Activated effector memory CD4-positive, alpha-beta T cell treated with Interleukin-2 at 50 U/mL for 16 hours (primary cell): Measurements from ENCODE around the gene PLCL2.

Experiments
- DNase-seq: peaks from one replicate; pipeline ENCODE4 v3.0.0-alpha.2; 2020

Gene PLCL2

DNA sequence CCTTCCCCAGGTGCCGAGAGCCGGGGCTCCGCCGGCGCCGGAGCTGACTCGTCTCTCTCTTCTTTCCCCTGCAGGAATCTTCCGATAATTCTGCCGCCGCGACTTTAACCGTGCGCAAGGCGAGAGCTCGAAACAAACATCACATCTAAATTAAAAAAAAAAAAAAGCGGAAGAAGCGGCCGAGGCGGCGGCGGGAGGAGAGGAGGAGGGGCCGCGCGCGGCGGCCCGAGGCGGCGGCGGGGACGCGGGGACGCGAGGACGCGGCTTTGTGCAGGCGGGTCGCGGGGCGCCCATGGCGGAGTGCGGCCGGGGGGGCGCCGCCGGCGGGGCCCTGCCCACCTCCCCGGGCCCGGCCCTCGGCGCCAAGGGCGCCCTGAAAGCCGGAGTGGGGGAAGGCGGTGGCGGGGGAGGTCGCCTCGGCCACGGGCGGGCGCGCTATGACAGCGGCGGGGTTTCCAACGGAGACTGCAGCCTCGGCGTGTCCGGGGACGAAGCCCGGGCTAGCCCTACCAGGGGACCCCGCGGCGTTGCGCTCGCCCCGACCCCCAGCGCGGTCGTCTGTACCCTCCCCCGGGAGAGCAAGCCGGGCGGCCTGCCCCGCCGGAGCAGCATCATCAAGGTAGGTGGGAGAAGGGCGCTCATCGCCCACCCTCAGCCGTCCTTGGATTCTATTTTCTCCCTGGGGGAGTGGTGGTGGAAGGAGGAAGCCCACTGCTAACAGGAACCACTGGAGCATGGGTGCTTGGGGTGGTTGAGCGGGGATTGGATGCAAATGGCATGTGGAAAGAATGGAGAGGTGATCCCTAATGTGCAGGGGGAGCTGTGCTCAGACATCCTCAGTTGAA is at the start of gene PLCL2:
TSS of gene PLCL2 (plus strand) at position 208 of the 845 bp plus-strand sequence. CDS start at position 293, 85 bp downstream.
- peak; percentile 64 for DNase-seq

DNA sequence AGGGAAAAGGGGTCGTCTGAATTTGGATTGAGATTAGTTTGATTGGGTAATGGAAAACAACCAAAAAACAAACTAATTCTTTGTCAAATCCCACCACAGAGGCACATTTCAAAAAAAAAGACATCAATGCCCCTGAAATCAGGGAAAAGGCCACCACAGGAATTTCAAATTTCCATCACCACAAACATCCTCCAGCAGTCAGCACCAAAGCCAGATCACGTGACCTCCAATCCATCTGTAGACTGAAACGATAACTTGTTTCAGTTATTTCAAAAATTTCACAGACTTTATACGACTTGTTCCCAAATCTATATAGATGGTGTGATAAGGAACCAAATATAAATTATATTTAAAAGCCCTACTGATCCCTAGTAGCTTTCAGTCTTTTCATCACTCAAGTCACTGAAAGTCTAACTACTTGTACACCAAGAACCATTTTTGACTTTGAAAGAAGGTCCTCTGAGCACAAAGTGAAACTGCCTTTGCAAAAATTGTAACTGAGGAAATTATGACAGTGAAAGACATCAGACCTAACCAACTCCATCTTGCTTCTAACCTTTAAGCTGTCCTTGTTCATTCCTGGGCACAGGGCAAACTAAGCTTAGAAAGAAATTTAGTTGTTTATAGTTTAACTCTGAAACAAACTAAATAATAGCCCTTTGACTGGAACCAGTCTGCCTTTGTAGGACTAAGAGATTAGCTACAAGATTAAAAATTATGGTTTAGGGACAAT is 48.1 kb upstream of the PLCL2 start:
- no peak for DNase-seq

DNA sequence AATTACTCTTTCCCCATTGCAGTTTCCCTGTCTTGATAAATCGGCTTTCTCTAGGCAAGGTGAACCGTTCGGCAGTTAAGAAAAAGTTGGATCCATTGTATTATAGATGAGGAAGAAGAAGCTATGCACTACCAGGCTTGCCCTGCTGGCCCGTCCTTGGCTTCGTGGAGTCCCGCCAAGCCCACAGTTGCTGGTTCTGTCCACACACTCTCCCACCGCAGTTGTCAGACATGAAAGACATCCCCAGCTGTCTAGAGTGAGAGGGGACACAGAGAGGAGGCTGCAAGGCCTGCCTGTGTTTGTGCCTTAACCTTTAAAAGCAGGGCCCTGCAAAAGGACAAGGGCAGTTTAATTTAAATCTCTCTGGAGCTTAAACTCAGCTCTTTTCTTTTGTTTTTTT is 47.2 kb upstream of the PLCL2 start:
- no peak for DNase-seq

DNA sequence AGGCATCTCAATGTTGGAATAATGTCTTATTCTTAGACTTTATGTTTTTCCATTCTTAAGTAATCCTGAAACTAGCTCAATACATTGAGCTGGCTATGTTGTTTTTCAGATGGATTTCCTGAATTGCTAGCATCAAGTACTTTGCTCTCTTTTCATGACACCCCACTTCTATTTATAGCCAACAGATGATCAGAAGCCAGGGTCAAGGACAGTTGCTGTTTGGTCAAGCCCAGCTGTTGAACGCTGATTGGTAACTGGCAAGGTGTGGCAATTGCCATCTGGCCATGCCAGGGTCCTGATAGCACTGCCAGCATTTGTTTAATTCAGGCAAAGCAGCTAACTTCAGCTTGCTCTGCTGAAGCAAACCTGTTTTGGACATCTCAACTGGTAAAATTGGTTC is 46.2 kb upstream of the PLCL2 start:
- DNase-seq, result no peak

DNA sequence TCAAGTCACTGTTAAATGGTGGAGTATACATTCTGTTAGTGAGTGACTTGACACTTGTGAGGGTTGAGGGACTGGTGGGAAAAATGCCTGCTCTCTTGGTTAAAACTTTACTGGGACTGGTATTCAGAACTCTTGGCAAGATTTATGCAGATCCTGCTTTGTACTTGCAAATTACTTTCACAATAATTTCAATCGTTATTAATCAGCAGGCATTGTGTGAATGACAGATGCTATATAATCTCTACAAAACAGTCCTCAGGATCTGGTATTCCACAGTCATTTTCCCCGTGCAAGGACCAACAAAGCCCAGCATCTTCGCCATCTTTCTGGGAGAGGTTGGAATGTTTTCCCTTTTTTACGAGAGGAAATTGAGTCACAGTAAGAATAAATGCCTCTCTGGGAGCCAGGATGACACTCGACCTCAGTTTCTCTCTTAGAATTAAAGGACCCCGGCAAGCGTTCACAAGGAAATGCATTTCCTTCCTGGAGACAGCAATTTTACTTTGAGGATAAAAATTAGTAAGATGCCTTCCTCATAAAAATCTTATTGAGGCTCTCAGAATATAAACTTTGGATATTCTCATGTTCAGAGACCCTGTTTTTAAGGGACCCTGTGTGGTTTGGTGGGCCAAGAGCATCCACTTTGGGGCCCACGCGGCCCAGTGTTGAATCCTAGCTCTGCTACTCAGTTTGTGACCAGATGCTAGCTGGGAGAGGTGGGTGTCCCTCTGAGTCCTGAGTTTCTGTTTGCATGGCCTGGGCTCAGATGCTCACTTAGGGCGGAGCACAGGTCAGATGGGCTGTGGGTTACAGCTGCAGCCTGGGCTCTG is 45.3 kb upstream of the PLCL2 start:
- DNase-seq, result no peak

DNA sequence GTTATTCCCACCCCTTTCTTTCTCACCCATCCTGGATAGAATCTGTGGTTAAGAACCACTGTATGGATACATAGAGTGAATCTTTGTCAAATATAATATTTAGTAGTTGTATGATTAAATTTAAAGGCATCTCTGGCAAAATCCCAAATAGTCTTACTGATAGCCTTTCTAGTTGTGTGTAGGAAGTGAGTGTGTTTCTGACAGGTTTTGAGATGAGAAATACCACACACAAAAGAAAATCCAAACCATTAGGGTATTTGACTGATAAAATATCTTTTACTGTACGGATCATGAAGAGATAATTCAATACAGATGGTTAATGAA is 44.7 kb upstream of the PLCL2 start:
- DNase-seq, result no peak

DNA sequence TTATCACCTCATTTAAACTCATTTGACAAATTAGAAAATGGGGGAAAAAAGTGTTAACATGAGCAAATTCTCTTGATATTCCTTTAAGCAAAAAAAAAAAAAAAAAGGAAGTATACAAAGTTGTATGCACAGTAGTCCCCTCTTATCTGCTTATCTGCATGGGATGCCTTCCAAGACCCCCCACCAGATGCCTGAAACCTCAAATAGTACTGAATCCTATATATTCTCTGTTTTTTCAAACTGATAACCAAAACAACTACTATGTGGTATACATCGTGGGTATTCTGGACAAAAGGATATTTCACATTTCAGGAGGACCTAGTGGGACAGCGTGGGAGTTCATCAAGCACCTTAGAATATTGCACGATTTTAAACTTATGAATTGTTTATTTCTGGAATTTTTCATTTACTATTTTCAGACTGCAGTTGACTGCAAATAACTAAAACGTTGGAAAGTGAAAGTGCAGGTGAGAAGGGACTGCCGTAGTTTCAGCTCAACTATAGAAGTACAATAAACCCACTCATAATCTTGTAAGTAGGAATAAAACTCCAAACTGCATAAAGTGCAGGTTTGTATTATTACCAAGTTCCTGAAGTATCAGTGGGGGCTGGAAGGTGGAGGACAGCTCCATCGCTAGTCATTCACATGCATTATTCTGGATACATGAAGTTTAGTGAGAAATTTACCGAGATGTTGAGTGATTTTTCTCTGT is 43.6 kb upstream of the PLCL2 start:
- DNase-seq, result no peak

DNA sequence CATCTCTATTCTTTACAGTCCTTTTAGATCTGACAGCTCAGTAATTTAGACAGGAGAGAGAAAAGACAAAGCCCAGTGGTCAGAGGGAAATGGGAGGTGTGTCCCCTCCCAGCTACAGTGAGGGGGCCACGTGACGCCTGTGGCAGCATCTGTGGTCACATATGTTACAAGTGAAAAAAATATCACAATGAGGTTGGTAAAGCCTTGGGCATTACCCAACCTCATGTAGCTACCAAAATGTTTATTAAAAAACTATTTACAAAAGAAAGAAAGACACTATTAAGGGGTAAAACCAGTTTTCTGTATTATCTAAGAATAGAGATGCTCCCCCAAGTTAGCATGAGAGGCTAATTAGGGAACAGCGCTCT is 42.9 kb upstream of the PLCL2 start:
- peak; percentile 39 for DNase-seq

DNA sequence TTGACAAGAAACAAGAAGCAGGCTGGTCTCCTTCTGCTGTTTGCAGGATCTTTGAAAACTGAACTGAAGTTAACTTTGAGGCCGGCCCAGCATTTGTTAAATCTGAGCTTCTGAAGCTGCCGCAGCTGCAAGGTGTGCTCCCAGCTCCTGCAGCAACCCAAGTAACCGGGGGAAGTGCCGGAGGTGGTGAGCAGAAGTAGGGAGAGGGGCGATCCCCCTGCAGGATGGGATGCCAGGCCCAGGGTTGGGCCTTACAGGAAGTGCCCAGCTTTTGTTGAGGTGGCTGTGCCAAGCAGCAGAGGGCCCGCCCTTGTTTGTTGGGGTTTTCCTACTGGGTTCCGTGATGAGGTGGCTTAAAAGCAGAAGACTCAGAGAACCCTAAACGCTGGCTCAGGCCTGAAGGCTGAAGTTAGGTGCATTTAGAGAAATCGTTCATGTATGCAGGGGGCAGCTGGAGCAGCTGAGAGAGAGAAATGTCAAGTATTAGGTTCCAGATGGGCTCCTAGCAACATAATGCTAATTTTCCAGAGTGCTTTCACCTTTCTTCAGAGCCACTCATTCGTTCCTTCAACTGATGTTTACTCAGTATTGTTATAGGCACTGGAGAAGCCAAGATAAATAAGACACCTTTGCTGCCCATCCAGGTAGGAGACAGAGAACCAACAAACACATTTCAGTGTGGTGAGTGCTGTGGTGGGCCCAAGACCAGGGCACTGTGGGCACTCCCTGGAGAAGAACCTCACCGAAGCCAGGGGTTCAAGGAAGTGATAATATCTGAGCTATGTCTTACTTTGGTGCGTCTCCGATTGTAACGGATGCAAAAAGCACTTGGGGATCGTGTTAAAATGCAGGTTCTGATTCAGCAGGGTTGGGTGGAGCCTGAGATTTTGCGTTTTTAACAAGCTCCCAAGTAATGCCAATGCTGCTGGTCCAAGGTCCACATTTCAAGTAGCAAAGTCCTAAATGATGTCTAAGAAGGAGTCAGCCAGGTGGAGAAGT is 42.2 kb upstream of the PLCL2 start:
- peak; percentile 73 for DNase-seq

DNA sequence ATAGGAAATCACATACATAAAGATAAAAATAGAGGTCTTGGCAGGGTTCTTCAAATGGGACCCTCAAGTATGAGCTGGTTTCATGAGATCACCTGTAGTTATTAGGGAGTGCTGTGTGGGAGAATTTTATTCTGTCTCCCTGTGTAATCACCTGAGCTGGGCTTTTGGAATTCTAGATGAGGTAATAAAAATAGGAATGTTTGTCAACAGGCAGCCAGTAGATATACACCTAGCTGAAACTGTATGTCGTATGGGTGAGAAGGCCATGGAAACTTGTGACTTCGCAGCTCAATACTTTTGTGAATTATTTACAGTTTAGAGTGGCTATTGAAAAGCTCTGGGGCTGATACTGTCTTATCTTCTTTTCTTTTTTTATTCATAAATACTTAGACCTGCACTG is 40.5 kb upstream of the PLCL2 start:
- no peak for DNase-seq

DNA sequence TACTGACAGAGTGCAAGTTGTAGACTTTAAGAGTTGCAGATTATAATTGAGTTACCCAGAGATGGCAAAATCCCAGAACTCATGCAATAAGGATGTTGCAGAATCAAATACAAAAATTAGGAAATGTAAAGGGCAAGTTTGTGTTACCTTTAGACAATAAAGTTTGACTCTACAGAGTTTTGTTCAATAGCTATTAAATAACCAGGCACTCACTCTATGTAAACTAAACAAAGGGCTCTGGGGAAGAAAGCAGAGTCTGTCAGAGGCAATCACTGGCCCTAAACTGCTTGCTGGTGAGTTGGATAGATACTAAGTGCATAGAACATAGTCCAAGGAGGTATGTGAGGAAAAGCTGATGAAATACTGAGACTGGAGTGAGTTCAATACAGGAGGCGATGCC is 40.0 kb upstream of the PLCL2 start:
- DNase-seq, result no peak

DNA sequence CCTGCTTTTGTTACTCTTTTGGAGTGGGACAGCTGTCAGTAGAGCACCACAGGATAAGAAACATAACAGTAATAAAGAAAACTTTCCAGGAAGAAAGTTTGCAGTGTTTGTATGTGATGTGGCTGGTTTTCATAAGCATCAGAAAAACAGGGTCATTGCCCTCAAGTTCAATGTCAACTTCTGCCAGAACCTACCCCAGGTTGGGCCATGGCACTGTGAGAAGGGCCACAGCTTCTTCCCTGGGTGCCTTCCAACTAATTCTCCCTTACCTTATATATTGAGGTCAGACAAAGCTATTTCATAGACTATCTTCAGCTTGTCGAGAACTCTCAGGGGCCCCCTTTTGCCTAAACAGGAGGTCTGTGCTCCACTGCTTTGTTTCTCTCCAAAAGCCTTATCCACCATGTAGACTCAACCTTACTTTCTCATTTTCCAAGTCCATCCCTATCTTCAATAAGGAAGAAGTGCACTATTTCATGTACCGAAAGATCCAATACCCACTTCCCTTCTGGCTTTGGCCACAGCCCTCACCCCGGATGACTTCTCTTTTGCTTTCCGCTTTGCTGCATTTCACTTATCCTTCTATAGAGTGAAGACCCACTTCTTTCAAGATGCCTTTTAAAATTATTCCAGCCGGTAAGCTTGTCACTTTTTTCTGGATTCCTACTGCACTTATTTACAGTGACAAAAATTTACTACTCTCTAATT is 38.2 kb upstream of the PLCL2 start:
- no peak for DNase-seq

DNA sequence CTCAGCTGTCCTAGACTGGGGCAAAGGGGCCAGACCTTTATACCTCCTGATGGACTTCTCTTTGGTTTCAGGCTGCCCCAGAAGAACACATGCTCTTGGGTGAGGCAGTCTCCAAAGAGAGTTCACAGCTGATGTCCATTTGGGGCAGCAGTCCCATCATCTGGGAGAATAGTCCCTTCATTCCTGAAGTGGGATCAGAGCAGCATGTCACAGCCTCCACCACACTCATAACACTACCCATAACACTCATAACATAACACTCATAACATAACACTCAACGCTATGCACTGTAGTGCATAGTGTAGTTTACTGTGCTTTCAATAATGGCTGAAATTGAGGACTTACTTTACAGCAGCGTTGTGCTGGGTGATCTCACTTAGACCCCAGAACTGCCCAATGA is 36.7 kb upstream of the PLCL2 start:
- DNase-seq, result no peak

DNA sequence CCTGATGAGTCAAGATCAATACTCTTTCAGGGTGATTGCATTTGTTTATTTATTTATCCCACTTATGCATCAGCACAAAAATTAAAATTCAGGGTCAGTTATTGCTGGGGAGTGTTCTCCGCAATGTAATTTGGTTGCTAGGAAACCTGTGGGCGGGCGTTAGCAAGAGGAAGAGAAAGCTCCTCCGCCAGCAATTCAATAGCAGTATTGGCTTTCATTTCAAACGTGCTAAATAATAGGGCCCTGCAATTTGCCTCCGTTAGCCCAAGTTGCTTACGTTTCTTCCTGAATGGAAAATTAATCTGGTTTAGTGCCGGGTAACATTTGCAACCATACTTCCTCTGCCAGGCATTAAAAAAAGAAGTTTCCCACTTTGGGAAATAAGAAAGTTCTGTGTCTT is 35.5 kb upstream of the PLCL2 start:
- DNase-seq, result peak; percentile 48

DNA sequence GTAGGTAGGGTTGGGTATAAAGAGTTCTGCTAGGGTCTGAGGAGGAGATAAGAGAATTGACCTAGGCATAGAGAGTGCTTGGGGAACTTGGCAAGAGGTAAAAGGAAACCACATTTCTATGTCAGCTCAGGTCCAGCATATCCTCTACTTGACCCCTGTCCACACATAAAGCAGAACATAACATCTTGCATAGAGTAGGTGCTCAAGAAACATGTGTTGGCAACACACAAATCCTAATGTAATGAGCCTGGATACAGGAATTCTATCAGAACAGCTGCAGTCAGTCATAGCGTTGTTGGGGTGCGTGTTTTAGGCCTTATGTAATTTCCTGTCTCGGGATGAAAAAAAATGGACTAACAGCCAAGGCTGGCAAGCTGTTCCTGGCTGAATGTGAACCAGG is 35.0 kb upstream of the PLCL2 start:
- no peak for DNase-seq

DNA sequence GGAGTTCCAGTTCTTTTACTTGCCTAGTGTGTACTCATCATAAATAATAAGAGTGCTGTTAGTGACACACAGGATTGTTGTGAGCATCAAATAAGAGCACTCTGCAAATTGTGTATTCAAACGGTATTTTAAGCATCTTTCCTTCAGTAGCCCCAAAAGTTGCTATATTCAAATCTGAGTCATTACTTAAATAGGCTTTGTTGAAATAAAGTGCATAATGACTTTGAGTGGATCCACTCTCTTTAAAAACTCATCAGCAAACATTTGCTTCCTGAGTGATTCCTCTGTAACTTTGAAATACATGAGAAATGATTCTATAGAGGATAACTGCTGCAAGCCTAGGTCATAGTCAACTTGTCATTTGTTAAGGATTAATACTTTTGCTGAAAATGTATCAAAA is 29.3 kb upstream of the PLCL2 start:
- no peak for DNase-seq

DNA sequence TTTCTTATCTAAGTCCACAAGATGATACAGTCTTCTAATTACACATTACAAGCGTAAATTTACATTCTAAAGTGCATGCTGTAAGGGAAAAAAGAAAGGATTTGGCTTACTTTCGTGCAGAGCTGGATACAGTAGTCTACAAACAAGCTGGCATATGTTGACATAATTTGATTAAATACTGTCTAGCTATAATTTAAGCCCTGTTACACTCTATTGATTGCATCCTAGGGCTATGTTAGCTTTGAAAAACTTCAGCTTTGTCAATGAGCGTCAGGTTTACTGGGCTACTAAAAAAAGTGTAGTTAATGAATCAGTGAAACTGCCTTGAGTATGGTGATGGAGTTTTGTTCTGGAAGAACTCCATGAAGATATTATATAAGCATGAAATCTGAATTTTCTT is 24.5 kb upstream of the PLCL2 start:
- DNase-seq, result no peak

DNA sequence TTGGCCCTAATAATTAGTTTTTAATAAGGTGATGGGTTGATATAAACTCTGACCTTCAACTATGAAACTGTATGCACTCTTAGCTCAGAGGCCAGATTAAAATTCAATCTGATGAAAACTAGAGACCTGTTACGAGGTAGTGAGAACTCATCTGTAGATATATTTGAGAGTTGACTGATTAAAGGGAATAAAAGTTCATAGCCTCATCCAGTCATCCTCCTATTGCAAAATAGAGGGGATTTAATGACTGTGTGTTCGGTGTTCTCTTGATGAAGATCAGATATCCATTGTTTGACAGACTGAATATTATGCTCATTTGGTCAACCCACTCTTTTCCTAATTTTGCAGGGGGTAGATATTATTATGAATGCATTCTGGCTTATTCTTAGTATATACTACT is 23.3 kb upstream of the PLCL2 start:
- no peak for DNase-seq

DNA sequence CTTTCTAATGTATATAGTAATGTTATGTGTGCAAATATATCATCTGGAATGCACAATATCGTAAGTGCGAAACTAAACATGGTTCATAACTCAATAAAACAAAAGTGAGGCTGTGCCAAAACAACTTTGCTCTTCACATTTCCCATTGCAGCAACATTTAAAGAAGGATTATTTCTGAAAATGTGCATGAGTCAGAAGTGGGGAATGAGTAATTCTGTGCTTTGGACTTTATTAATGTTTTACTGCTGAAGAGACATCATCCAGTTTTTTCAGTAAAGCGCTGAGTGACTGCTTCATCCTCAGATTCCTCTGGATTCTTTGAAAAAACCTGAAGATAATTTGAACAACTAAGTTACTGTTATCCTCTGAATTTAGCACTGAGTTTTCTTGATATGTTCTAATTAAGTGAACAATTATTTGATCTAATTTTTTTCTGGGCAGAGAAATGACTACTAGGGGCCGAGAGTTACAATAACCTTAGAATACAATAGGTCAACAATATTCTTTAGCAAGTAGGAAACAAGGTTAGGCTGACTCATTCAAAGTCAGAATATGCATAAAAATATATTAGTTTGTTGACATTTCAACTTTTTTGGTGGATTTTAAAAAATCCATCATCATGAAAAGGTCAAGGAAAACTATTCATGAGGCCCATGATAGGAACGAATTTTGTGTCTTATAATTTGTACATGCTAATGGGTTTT is 20.0 kb upstream of the PLCL2 start:
- DNase-seq, result no peak

DNA sequence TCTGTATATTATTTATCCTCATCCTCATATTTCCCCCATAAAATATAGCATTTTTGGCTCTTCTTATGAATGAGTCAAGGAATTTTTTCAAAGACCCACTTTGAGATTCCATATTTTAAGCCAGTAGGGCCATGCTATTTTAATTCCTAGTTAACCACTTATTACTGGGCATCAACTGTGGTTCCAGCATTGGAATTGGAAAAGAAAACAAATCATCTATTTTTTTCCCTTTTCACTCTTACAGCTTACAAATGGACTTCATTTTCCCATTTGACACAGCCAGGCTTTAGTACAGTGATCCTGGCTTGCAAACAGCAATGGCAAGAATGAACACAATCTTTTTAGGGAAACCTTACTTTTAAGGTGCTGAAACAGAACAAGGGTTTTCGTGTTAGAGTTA is 19.4 kb upstream of the PLCL2 start:
- no peak for DNase-seq

DNA sequence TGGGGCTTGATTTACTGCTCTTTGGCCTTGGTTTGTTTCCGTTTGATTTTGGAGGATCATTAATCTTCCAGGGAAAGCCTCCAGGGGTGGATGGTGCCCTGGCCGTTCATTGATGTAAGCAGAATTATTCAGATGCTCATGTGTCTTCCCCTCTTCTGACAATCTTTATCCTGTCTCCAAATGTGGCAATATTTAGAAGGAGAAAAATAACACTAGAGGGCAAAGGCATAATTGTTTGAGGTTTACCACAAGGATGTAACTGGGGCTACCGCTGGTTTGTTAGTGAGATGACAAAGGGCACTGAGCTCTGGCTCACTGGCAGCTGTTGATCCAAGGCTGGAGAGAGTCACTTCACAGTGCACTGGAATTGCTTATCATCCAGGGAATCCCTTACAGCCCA is 18.2 kb upstream of the PLCL2 start:
- no peak for DNase-seq
